Spleen (tissue), 11 donors: Measurements from ENCODE around the gene PTBP3. TPM values are rescaled to one million over a fixed set of nuclear protein-coding genes. Genes with fewer than 3 reads are reported as not detected.

ENCODE experiments used
- DNase-seq: peaks from one replicate; pipeline ENCODE4 v3.0.0-alpha.2; 2020
- H3K27ac ChIP-seq, 8 donors: fragments of 200-600 bp; sonication (generic) in 7 of 8; 1 replicate in 4 of 8; 2 replicates in 4 of 8; pipeline versions ENCODE4 v1.5.0 to v1.8.0; 2016 to 2021; ENCODE audit warnings: inconsistent platforms in 4 of 8, mild to moderate bottlenecking in 4 of 8, moderate library complexity in 1 of 8
- H3K27me3 ChIP-seq, 7 donors: fragments of 200-600 bp; sonication (generic) in 6 of 7; replicated peaks in 1 of 7; 1 replicate in 4 of 7; 2 replicates in 3 of 7; pipeline versions ENCODE4 v1.5.0 to v1.8.0; 2016 to 2021; ENCODE audit warnings: inconsistent platforms in 3 of 7, mild to moderate bottlenecking in 1 of 7
- H3K36me3 ChIP-seq, 6 donors: fragments of 200-600 bp; sonication (generic) in 5 of 6; 1 replicate in 4 of 6; 2 replicates in 2 of 6; pipeline versions ENCODE4 v1.5.0 to v1.8.0; 2016 to 2021; ENCODE audit warnings: inconsistent platforms in 2 of 6
- H3K4me1 ChIP-seq, 6 donors: fragments of 200-600 bp; sonication (generic) in 5 of 6; 1 replicate in 3 of 6; 2 replicates in 3 of 6; pipeline versions ENCODE4 v1.5.0 to v1.8.0; 2016 to 2021; ENCODE audit warnings: inconsistent platforms in 3 of 6
- H3K4me3 ChIP-seq, 8 donors: fragments of 200-600 bp; sonication (generic) in 7 of 8; 1 replicate in 4 of 8; 2 replicates in 4 of 8; pipeline versions ENCODE4 v1.5.0 to v1.8.0; 2016 to 2021; ENCODE audit warnings: inconsistent platforms in 4 of 8, mild to moderate bottlenecking in 4 of 8, moderate library complexity in 2 of 8
- H3K9me3 ChIP-seq, 8 donors: fragments of 200-600 bp; sonication (generic) in 7 of 8; 1 replicate in 4 of 8; 2 replicates in 4 of 8; pipeline versions ENCODE4 v1.5.0 to v1.8.0; 2016 to 2021; ENCODE audit warnings: inconsistent platforms in 4 of 8
- POLR2A ChIP-seq, 3 donors: fragments of 450-650 bp; IDR thresholded peaks; one replicate each; pipeline ENCODE4 v1.5.1; 2017; ENCODE audit warnings: antibody characterized with exemption in 3 of 3, mild to moderate bottlenecking in 1 of 3
- POLR2AphosphoS5 ChIP-seq, 3 donors: sonication (generic); formaldehyde crosslinking; IDR thresholded peaks; one replicate each; pipeline ENCODE4 v1.5.1; 2017; ENCODE audit warnings: antibody characterized with exemption in 3 of 3
- WGBS, 5 donors: extraction: QIAGEN DNeasy Blood & Tissue Kit in 3 of 5; methylation state at CpG; one replicate each; pipeline versions ENCODE4 v1.1.5 to v1.1.7; 2013 to 2018; 5-methylcytosine and 5-hydroxymethylcytosine counted together
- intact Hi-C: fragments of 100-400 bp; cut with DNase I; formaldehyde crosslinking; loops from one replicate; pipeline ENCODE4 v1.15.0; 2023; ENCODE audit warnings: low total_unique reads
- polyA plus RNA-seq, 3 donors: library from polyadenylated mRNA; stranded (reverse); fragments of 200-250 nt; gene quantifications; one replicate each; pipeline ENCODE4 v1.2.1, GENCODE V29; 2013
- total RNA-seq, 7 donors: library from RNA; depleted of rRNA in 3 of 7; stranded (reverse); fragments of >200 nt in 3 of 7; fragmentation: NEBNext Ultra II Directional in 4 of 7; extraction: Animal tissue kit (Norgen Biotek cat#: 25700) in 4 of 7; gene quantifications; one replicate each; pipeline versions ENCODE4 v1.1.0 to v1.2.1, GENCODE V29; 2016 to 2021
- TF ChIP-seq, protein P1 (sequence below), 11 experiments: fragments of 200-600 bp in 7 of 11; fragments of 450-650 bp in 4 of 11; sonication (generic) in 4 of 11; IDR thresholded peaks in 8 of 11; conservative IDR thresholded peaks in 3 of 11; 1 replicate in 7 of 11; 2 replicates in 4 of 11; pipeline versions ENCODE4 v1.4.0 to v1.8.0; 2016 to 2021; ENCODE audit warnings: antibody characterized with exemption in 11 of 11, inconsistent platforms in 4 of 11, mild to moderate bottlenecking in 1 of 11
- donor health status: healthy with polysubstance abuse.
- donor health status: DM: no; HTN: no; CAD: no; lungs with moderate emphysema.
- donor health status: DM: no; HTN: no; CAD: no.
- donor health status: Bipolar disorder and iron deficiency.
- donor health status: healthy.
- donor health status: DM: no; HTN: no; CAD: no.
- donor health status: DM: yes; HTN: yes; CAD: no.

The PTBP3 gene
- total and polyA plus RNA-seq, 10 donors = 10.6 to 107 (median 85.6) TPM

DNA sequence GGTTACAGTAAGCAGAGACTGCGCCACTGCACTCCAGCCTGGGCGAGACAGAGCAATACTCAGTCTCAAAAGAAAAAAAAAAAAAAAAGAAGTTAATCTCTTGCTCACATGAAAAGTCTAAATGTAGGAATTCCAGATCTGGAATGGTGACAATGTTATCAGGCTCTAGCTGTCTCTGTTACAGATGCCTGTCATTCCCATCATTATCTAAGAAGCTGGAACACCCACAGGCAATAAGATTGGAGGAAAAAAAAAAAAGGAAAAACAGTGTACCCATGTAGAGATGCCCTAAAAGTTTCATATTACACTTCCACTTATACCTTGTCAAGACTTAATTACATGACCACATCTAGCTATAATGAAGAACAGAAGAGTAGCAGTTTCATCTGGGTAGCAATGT, 38.2 kb downstream of the PTBP3 start:
- TF ChIP-seq, protein P1, sequence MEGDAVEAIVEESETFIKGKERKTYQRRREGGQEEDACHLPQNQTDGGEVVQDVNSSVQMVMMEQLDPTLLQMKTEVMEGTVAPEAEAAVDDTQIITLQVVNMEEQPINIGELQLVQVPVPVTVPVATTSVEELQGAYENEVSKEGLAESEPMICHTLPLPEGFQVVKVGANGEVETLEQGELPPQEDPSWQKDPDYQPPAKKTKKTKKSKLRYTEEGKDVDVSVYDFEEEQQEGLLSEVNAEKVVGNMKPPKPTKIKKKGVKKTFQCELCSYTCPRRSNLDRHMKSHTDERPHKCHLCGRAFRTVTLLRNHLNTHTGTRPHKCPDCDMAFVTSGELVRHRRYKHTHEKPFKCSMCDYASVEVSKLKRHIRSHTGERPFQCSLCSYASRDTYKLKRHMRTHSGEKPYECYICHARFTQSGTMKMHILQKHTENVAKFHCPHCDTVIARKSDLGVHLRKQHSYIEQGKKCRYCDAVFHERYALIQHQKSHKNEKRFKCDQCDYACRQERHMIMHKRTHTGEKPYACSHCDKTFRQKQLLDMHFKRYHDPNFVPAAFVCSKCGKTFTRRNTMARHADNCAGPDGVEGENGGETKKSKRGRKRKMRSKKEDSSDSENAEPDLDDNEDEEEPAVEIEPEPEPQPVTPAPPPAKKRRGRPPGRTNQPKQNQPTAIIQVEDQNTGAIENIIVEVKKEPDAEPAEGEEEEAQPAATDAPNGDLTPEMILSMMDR (IDR thresholded peaks at IDR 0.05 in 8 of 11, conservative IDR thresholded peaks at IDR 0.05 in 3 of 11) = no peak
- TF ChIP-seq POLR2A (IDR thresholded peaks at IDR 0.05) (no peak), POLR2AphosphoS5 (IDR thresholded peaks at IDR 0.05) (no peak)
- no peak for DNase-seq
- Histone ChIP-seq H3K9me3 (no peaks in the 10 kb centered on the region), H3K4me1 (peaks cover 0 to 20% (median 5%) of the 10 kb centered on the region in 6 donors), H3K4me3 (no peak overlapping the region), H3K27ac (no peak overlapping the region), H3K36me3 (peaks cover 0 to 58% (median 15%) of the 10 kb centered on the region in 6 donors), H3K27me3 (no peaks in the 10 kb centered on the region)
- intact Hi-C loops = no loop called here
- WGBS, 5 donors = 97 to 100% (median 98%) methylated on average over 2 of the region's 2 CpGs

DNA sequence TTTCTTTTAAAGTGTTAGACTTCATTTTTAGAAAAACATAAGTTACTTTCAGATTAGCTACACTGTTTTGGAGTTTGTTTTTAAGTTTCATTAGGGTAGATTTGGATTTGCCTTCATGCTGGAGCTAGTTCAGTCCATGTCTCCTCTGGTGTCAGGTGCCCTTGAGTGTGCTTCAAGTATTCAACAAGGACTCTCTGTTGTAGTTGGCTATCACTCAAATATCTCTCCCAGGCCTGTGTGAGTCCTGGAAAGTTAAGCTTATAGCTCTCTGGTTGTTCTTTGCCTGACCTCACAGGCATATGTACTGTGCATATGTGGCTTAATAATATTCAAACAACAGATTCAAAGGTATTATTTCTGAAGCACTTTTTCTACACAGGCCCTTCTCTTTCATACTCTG, 45.4 kb downstream of the PTBP3 start:
- intact Hi-C loops = no loop called here
- peaks cover 0 to 70% (median 9%) of the 10 kb centered on the region in 6 donors for H3K36me3 ChIP-seq
- H3K9me3 ChIP-seq = peaks cover 9 to 33% (median 24%) of the 10 kb centered on the region in 8 donors
- no peak for DNase-seq
- H3K27me3 ChIP-seq = no peaks in the 10 kb centered on the region
- peaks cover 0 to 4% (median 0%) of the 10 kb centered on the region in 6 donors for H3K4me1 ChIP-seq
- no peak overlapping the region for H3K4me3 ChIP-seq
- TF ChIP-seq, protein P1 (IDR thresholded peaks at IDR 0.05 in 8 of 11, conservative IDR thresholded peaks at IDR 0.05 in 3 of 11) = no peak
- TF ChIP-seq POLR2A (IDR thresholded peaks at IDR 0.05) = no peak
- TF ChIP-seq POLR2AphosphoS5 (IDR thresholded peaks at IDR 0.05) = no peak
- no peak overlapping the region for H3K27ac ChIP-seq

GRCh38 chr9:112286926-112287325, 46.5 kb downstream of the PTBP3 start:
- Histone ChIP-seq H3K27ac (no peak overlapping the region), H3K4me1 (no peaks in the 10 kb centered on the region), H3K27me3 (no peaks in the 10 kb centered on the region), H3K9me3 (peaks cover 9 to 36% (median 25%) of the 10 kb centered on the region in 8 donors), H3K4me3 (no peak overlapping the region), H3K36me3 (peaks cover 0 to 63% (median 9%) of the 10 kb centered on the region in 6 donors)
- intact Hi-C loops = no loop called here
- DNase-seq = no peak
- WGBS, 5 donors = 73 to 91% (median 83%) methylated on average over 2 of the region's 2 CpGs
- no peak for TF ChIP-seq POLR2AphosphoS5 (IDR thresholded peaks at IDR 0.05)

DNA sequence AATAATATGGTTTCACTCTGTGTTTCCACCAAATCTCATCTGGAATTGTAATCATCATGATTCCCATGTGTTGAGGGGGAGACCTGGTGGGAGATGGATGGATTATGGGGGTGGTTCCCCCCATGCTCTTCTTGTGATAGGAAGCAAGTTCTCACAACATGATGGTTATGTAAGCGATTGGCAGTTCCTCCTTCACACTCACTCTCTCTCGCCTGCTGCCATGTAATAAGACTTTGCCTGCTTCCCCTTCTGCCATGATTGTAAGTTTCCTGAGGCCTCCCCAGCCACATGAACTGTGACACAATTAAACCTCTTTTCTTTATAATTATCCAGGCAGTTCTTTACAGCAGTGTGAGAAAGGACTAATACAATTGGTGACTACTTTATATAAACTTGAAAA, 48.4 kb downstream of the PTBP3 start:
- H3K4me1 ChIP-seq = no peaks in the 10 kb centered on the region
- no peak overlapping the region for H3K4me3 ChIP-seq
- H3K36me3 ChIP-seq = peaks cover 0 to 56% (median 9%) of the 10 kb centered on the region in 6 donors
- intact Hi-C loops = no loop called here
- WGBS, 5 donors = 65 to 90% (median 82%) methylated on average over 2 of the region's 2 CpGs
- H3K27ac ChIP-seq = peak overlapping the region in 1 of 8 donors; percentile 17
- TF ChIP-seq, protein P1 (IDR thresholded peaks at IDR 0.05 in 8 of 11, conservative IDR thresholded peaks at IDR 0.05 in 3 of 11) = no peak
- TF ChIP-seq POLR2A (IDR thresholded peaks at IDR 0.05) (no peak), POLR2AphosphoS5 (IDR thresholded peaks at IDR 0.05) (no peak)
- no peaks in the 10 kb centered on the region for H3K27me3 ChIP-seq
- H3K9me3 ChIP-seq = peaks cover 9 to 36% (median 25%) of the 10 kb centered on the region in 8 donors
- no peak for DNase-seq
